Heart left ventricle (tissue), 13 donors: ENCODE measurements around the gene MYL9.

Experiments used
- CTCF ChIP-seq, 12 donors: fragments of 200-600 bp; sonication (generic) in 4 of 12; IDR thresholded peaks; one replicate each; pipeline versions ENCODE4 v1.5.0 to v1.8.0; 2018 to 2022; ENCODE audit warnings: antibody characterized with exemption in 12 of 12, mild to moderate bottlenecking in 5 of 12
- POLR2A ChIP-seq, 2 donors: fragments of 450-650 bp; IDR thresholded peaks; one replicate each; pipeline ENCODE4 v1.6.1; 2017; ENCODE audit warnings: antibody characterized with exemption in 2 of 2, mild to moderate bottlenecking in 2 of 2, moderate library complexity in 2 of 2
- donor health status: ischemic (EF 13 %, LVEDD 7.1; RV severe dilation, severe dysfunction).
- donor health status: DM: no; HTN: yes; CAD: no.
- donor health status: DM: no; HTN: no; CAD: no.
- donor health status: ischemic (EF 25% LVEDD 6.9; RV normal size, moderate dysfunction).
- donor health status: ischemic (EF 25% LVEDD 5.7; RV mildly dilated, moderate dysfunction).
- donor health status: ischemic (EF 35%, LVEDD 5.7; RV mildly dilated, moderate dysfunction).
- donor health status: nonischemic (EF 11% LVEDD 7.7; RV severe dilation, severe dysfunction).
- donor health status: DM: yes; HTN: yes; CAD: no.
- donor health status: PGD.
- donor health status: ischemic (EF 29% LVEDD 5.4; RV normal size, mild dysfunction).
- donor health status: nonischemic (EF 23%, LVEDD 6.1; RV moderate dilation, normal function).

- TF ChIP-seq POLR2A (IDR thresholded peaks at IDR 0.05) (no peak), CTCF (IDR thresholded peaks at IDR 0.05) (no peak)
These were observed 41.5 kb downstream of the MYL9 start for GRCh38 chr20:36582821-36583220.
